K562 treated with DMSO at 1 percent for 48 hours (cell line): ENCODE results near the gene INPP5E. TPM values are rescaled to one million over a fixed set of nuclear protein-coding genes. Genes with fewer than 3 reads are reported as not detected.

ENCODE experiments used
- total RNA-seq: library from RNA; unstranded; fragments of 300-600 nt; gene quantifications from 2 replicates; pipeline ENCODE4 v1.2.3, GENCODE V29; 2022; ENCODE audit warnings: low replicate concordance; ENCODE audit errors: extremely low read depth

Gene INPP5E, protein sequence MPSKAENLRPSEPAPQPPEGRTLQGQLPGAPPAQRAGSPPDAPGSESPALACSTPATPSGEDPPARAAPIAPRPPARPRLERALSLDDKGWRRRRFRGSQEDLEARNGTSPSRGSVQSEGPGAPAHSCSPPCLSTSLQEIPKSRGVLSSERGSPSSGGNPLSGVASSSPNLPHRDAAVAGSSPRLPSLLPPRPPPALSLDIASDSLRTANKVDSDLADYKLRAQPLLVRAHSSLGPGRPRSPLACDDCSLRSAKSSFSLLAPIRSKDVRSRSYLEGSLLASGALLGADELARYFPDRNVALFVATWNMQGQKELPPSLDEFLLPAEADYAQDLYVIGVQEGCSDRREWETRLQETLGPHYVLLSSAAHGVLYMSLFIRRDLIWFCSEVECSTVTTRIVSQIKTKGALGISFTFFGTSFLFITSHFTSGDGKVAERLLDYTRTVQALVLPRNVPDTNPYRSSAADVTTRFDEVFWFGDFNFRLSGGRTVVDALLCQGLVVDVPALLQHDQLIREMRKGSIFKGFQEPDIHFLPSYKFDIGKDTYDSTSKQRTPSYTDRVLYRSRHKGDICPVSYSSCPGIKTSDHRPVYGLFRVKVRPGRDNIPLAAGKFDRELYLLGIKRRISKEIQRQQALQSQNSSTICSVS
- not detected in 2 replicates for total RNA-seq

DNA sequence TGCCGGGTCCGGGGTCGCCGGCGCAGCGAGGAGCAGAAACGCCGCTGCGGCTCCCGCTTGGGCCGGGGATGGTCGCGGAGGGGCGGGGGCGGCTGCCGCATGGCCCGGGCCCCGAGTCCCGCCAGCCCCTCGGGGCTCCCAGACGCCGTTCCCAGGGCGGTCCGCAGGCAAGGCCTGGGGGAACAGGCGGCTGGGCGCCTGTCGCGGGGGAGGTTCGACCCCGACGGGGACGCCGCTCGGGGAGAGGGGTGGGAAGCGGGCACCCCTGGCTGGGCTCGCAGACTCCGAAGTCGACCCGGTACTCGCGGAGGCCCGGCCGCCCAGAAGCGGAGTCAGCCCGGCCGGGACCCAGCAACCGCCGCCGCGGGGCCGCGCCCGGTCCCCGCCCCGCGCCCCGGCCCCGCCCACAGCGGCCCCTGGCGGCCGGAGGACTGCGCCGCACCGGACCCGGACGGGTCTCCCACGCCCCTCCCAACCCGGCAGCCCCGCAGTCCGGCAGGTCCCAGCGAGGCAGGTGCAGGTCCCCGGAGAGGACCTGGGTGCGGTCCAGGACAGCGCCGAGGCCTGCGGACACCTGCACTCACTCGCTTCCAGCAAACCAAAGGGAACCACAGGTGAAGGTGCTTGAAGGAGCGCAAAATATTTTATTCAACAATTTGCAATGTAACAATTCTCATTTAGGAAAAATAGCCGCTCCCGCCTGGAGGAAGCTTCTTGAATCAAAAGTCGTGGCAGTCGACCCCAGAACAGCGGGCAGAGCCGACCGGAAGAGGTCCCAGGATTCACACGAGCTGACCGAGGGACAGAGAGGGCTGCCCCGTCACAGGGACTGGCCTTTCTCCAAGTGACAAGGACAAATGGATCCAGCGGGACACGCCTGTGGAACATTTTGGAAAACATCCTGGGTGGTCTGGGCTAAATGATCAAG is at the start of gene INPP5E:
Gene INPP5E (minus strand): TSS at position 365 of the 928 bp plus-strand sequence. CDS start 426 bp downstream, outside the sequence.

GRCh38 chr9:136482793-136483588 is 43.3 kb upstream of the INPP5E start, which contains the start of gene SEC16A:
Gene SEC16A, minus strand, starts transcription at chr9:136483040. Its CDS starts 5,425 bp downstream, at chr9:136477615.

GRCh38 chr9:136410500-136411287 is 29.0 kb downstream of the INPP5E start, which contains the start of the genes ENTR1 and PMPCA:
Gene ENTR1, minus strand, starts transcription at chr9:136410614. Its CDS starts 217 bp downstream, at chr9:136410397.
Gene PMPCA, plus strand, starts transcription at chr9:136410658. Its CDS starts 11 bp downstream, at chr9:136410669.

DNA sequence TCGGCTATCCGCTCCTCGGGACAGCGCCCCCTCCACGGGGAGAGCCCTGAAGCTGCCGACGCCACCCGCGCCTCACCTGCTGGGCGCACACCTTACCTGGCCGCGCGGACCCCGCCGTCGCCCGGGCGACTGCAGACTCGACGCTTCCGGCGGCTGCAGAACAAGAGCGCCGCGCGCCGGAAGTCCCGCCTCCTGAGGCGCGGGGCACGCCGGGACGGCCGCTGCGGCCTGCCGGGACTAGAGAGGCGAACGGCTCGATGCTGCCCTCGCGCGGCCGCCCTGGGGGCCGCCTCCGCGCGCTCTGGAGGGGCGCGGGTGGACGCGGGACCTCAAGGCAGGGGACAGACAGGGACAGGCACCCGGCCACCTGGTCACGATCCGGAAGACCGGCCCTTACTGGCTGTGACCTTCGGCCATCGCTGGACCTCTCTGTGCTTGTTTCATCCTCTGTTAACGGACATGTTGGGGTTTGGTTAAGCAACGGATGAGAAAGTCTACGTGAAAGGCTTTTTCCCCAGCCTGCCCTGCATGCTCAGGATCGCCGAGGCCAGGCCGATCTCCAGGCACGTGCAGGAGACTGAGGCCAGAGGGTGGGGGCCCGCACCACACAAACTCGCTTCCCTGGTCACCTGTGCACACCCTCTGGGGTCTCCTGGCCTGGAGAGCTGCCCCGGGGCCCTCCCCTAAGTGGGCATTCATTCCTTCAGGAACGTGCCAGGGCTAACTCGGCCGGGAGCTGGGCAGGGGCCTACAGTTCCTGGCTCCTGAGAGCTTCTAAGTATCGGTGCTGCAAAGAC is 39.4 kb downstream of the INPP5E start, which contains the start of gene SNAPC4:
Gene SNAPC4 (minus strand): TSS at position 133 of the 797 bp plus-strand sequence. CDS start 1,742 bp downstream, outside the sequence.

Other genes starting within 250 kb of the INPP5E start
- gene LHX3, start 234.7 kb downstream of the INPP5E start, total RNA-seq = not detected in 2 replicates
- gene QSOX2, start 194.0 kb downstream of the INPP5E start, total RNA-seq = not detected in 2 replicates
- not detected in 2 replicates for gene CCDC187, start 135.8 kb downstream of the INPP5E start, total RNA-seq
- gene GPSM1, start 112.3 kb downstream of the INPP5E start, total RNA-seq = not detected in 2 replicates
- not detected in 2 replicates for gene DNLZ, start 76.1 kb downstream of the INPP5E start, total RNA-seq
- gene CARD9, start 66.2 kb downstream of the INPP5E start, total RNA-seq = not detected in 2 replicates
- gene SNAPC4, start 39.7 kb downstream of the INPP5E start, total RNA-seq = not detected in 2 replicates
- not detected in 2 replicates for gene ENTR1, start 29.2 kb downstream of the INPP5E start, total RNA-seq
- gene PMPCA, start 29.2 kb downstream of the INPP5E start, total RNA-seq = not detected in 2 replicates
- gene SEC16A, start 43.2 kb upstream of the INPP5E start, total RNA-seq = 155 TPM in 1 of 2 replicates, not detected in the other
- gene NOTCH1, start 106.2 kb upstream of the INPP5E start, total RNA-seq = not detected in 2 replicates
- not detected in 2 replicates for gene EGFL7, start 223.1 kb upstream of the INPP5E start, total RNA-seq
- gene AGPAT2, start 247.6 kb upstream of the INPP5E start, total RNA-seq = not detected in 2 replicates